HuH-7 (cell line): ENCODE measurements around the gene C1QL4.
A peak's percentile ranks its signal among the peaks of the same experiment; 100 is the strongest.
"Not testable (repeated sequence)": the region's sequence is repeated elsewhere in the genome, so short reads cannot be mapped to it uniquely, and the experiment has no call there.

ENCODE experiments used
- DNase-seq: peaks from one replicate; pipeline ENCODE4 v3.0.0; 2011; ENCODE audit warnings: low spot score

C1QL4 gene

GRCh38 chr12:49301760-49302159 is 35.2 kb downstream of the C1QL4 start:
- DNase-seq, result no peak

DNA sequence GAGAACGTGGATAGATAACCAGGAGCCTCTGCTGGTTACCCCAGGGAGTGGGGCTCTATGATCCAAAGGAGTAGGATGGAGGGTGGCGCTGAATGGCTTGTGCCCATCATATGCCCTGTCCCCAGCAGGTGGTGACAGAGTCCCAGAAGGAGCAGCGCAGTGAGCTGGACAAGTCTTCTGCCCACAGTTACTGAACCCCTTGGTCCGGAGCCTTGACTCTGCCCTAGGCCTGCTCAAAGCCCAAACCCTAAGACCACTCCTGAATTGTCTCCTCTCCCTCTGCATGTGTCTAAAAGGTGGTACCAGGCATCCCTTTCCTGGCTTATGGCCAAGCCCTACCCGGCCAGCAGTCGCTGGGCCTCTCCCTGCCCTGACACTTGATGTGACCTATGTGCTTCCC is 38.8 kb downstream of the C1QL4 start:
- DNase-seq, result no peak

GRCh38 chr12:49297695-49298060 is 39.3 kb downstream of the C1QL4 start:
- DNase-seq, result no peak

DNA sequence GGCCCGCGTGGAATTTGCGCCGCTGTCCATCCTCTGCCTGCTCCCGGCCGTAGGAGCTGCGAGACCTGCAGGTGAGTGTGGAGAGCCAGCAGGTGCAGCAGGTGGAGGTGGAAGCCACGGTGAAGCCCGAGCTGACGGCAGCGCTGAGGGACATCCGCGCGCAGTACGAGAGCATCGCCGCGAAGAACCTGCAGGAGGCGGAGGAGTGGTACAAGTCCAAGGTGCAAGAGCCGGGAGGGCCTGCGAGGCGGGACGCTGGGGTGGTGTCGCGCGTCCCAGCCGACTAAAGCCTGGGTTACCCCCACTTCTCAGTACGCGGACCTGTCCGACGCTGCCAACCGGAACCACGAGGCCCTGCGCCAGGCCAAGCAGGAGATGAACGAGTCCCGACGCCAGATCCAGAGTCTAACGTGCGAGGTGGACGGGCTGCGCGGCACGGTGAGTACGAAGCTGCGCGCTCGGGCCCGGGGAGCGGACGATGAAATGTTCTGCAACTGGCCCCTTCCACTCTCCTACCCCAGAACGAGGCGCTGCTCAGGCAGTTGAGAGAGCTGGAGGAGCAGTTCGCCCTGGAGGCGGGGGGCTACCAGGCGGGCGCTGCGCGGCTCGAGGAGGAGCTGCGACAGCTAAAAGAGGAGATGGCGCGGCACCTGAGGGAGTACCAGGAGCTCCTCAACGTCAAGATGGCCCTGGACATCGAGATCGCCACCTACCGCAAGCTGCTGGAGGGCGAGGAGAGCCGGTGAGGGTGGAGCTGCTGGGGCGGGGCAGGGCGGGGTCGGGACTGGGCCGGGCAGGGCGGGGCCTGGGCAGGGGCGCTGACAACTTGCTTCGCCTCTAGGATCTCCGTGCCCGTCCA is 39.9 kb downstream of the C1QL4 start:
- DNase-seq, result peak; percentile 89

- peak; percentile 96 for DNase-seq
Measured at GRCh38 chr12:49296034-49296835, 40.8 kb downstream of the C1QL4 start.

DNA sequence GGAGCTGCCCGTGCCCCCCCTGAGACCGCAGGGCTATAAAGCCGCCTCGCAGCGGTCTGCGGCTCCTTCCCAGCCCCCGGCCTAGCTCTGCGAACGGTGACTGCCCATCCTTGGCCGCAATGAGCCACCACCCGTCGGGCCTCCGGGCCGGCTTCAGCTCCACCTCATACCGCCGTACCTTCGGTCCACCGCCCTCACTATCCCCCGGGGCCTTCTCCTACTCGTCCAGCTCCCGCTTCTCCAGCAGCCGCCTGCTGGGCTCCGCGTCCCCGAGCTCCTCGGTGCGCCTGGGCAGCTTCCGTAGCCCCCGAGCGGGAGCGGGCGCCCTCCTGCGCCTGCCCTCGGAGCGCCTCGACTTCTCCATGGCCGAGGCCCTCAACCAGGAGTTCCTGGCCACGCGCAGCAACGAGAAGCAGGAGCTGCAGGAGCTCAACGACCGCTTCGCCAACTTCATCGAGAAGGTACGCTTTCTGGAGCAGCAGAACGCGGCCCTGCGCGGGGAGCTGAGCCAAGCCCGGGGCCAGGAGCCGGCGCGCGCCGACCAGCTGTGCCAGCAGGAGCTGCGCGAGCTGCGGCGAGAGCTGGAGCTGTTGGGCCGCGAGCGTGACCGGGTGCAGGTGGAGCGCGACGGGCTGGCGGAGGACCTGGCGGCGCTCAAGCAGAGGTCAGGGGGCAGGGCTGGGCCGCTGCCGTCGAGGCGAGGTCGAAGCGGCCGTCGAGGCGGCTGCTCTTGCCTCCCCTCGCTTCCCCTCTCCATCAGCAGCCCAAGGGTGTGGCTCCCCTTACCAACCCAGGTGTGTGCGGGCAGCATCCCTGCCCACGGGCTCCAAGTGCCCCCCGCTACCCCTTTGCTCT is 41.7 kb downstream of the C1QL4 start, which contains the start of gene PRPH:
PRPH (plus strand) TSS at position 66 of the 855 bp plus-strand sequence; CDS start at position 120, 54 bp downstream.
- DNase-seq, result no peak

DNA sequence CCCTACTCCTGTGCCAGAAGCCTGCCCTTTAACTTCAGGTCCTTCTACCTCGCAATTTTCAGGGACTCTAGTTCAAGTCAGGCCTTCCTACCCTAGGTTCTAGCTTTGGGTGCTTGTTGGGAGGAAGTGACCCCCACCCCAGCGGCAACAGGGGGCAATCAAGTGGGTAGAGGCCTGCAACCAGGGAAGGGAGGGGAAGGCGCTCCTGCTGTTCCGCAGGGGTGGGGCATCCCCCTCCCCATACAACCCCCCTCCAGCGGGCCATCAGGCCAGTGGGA is 42.2 kb downstream of the C1QL4 start:
- DNase-seq, result no peak

DNA sequence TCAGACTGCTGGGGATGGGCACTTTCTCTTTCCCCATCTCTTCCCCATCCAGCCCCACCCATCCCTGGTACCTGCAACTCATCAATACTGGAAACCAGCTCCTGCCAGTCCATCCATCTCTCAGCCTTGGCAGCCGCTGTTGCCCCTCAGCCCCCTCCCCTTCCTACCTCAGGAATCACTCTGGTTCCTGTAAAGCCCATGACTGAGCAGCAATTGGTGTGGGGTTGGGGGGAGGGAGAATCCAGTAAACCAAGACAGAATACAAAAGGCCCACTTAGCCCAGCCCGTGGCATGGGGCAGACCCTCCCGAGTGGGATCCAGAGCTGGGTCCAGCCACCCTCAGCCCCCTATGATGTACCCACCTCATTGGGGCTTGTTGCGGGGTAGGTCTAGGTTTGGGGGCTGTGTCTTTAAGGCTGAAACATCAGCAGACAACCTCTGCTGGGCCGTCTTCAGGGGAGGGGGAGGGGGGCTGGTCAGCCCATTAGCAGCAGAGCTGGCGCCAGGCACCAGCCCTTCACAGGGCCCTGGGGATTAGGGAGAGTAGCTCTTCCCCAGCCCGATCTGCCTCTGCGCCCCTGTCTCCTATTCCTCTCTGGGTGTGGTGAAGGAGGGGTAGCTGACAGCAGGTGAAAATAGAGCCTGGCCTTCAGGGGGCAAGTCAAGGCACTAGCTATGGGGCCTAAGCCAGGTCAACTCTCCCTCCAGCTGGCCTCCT is 42.7 kb downstream of the C1QL4 start:
- DNase-seq, result no peak

- DNase-seq, result no peak
Measured at GRCh38 chr12:49293056-49293956, 43.7 kb downstream of the C1QL4 start.

GRCh38 chr12:49292729-49293055 is 44.3 kb downstream of the C1QL4 start:
- DNase-seq, result no peak

GRCh38 chr12:49288922-49289555 is 47.9 kb downstream of the C1QL4 start:
- no peak for DNase-seq

GRCh38 chr12:49288412-49288853 is 48.6 kb downstream of the C1QL4 start:
- DNase-seq, result peak; percentile 71

DNA sequence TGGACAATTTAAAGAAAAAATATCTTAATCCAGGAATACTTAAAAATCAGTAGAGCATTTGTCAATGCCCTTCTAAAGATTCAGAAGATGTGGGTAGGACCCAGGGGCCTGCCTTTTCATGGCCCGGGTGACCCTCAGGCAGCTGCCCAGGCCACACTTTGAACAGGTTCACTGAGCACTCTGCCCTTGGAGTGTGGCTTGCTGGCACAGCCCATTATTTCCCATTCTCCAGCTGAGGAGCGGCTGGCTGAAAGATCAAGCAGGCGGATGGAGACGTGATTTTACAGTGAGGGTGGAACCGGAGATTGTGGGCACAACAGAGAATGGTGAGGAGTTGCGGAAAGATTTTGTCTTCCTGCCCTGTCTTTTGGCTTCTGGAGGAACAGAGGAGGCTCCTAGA is 49.1 kb downstream of the C1QL4 start:
- DNase-seq, result no peak

GRCh38 chr12:49284672-49285071 is 52.3 kb downstream of the C1QL4 start:
- no peak for DNase-seq

- DNase-seq, result no peak
Measured at GRCh38 chr12:49283541-49284429, 53.2 kb downstream of the C1QL4 start.

DNA sequence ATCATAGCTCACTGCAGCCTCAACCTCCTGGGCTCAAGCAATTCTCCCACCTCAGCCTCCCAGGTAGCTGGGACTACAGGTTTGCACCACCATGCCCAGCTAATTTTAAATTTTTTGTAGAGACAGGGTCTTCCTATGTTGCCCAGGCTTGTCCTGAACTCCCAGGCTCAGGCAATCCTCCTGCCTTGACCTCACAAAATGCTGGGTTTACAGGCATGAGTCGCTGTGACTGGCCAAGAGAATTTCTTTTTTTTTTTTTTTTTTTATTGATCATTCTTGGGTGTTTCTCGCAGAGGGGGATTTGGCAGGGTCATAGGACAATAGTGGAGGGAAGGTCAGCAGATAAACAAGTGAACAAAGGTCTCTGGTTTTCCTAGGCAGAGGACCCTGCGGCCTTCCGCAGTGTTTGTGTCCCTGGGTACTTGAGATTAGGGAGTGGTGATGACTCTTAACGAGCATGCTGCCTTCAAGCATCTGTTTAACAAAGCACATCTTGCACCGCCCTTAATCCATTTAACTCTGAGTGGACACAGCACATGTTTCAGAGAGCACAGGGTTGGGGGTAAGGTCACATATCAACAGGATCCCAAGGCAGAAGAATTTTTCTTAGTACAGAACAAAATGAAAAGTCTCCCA is 54.1 kb downstream of the C1QL4 start:
- not testable (repeated sequence) for DNase-seq
